Transverse colon (tissue), 3 donors: ENCODE measurements around the gene FRY.

Experiments used
- CTCF ChIP-seq, 5 experiments: fragments of 200-600 bp in 3 of 5; fragments of 450-650 bp in 2 of 5; sonication (generic) in 3 of 5; IDR thresholded peaks; 1 replicate in 2 of 5; 2 replicates in 3 of 5; pipeline ENCODE4 v1.5.1; 2016 to 2017; ENCODE audit warnings: antibody characterized with exemption in 5 of 5, inconsistent platforms in 3 of 5, mild to moderate bottlenecking in 2 of 5, moderate library complexity in 1 of 5
- EP300 ChIP-seq: sonication (generic); formaldehyde crosslinking; IDR thresholded peaks from one replicate; pipeline ENCODE4 v1.6.1; 2017; ENCODE audit warnings: antibody characterized with exemption, low read depth
- POLR2A ChIP-seq: fragments of 450-650 bp; IDR thresholded peaks from one replicate; pipeline ENCODE4 v1.6.1; 2016; ENCODE audit warnings: antibody characterized with exemption, mild to moderate bottlenecking, moderate library complexity

DNA sequence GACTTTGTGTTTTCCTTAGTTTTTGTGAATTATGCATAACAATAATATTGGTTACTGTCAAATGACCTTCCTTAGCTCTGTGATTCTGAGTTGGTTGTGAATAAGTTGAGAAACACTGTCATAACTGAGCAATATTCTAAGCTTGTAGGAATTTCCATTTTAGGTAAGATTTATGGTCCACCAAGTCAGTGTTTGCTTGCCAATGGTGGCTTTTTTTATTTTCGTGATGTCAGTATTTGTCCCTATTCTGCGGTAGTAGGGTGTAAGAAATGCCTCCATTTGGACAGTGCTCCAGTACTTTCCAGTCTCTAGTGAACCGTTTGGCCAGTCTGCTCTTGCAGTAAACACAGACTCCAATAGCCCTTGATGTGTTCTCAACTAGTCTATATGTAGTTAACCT is 94.7 kb downstream of the FRY start:
- TF ChIP-seq CTCF (IDR thresholded peaks at IDR 0.05) (no peak), POLR2A (no peak), EP300 (no peak)
